KG1 (cell line): ENCODE results near the gene ARHGAP35.
A peak's percentile ranks its signal among the peaks of the same experiment; 100 is the strongest.
"Not testable (repeated sequence)": the region's sequence is repeated elsewhere in the genome, so short reads cannot be mapped to it uniquely, and the experiment has no call there.

Source experiments
- DNase-seq: peaks from one replicate; lab custom pipeline; 2025; lab: John Stamatoyannopoulos, UW

The ARHGAP35 gene

GRCh38 chr19:46860846-46861690 is at the start of gene ARHGAP35:
Gene ARHGAP35, plus strand, starts transcription at chr19:46860997. Its CDS starts 57,679 bp downstream, at chr19:46918676.
- no peak for DNase-seq

GRCh38 chr19:46812977-46813838 is 47.6 kb upstream of the ARHGAP35 start:
- DNase-seq = no peak

GRCh38 chr19:46813839-46814358 is 46.9 kb upstream of the ARHGAP35 start:
- DNase-seq = no peak

- no peak for DNase-seq
Observed at GRCh38 chr19:46815833-46816627, 44.8 kb upstream of the ARHGAP35 start.

- DNase-seq = no peak
Observed at GRCh38 chr19:46818812-46819211, 42.0 kb upstream of the ARHGAP35 start.

- DNase-seq = no peak
Observed at GRCh38 chr19:46821512-46822409, 39.0 kb upstream of the ARHGAP35 start.

- DNase-seq = not testable (repeated sequence)
Observed at GRCh38 chr19:46822410-46822787, 38.4 kb upstream of the ARHGAP35 start.

- DNase-seq = no peak
Observed at GRCh38 chr19:46823049-46823448, 37.7 kb upstream of the ARHGAP35 start.

- DNase-seq = no peak
Observed at GRCh38 chr19:46824890-46825730, 35.7 kb upstream of the ARHGAP35 start.

GRCh38 chr19:46825731-46826055 is 35.1 kb upstream of the ARHGAP35 start:
- DNase-seq = no peak

GRCh38 chr19:46828484-46828883 is 32.3 kb upstream of the ARHGAP35 start:
- DNase-seq = no peak

- DNase-seq = no peak
Observed at GRCh38 chr19:46830864-46831263, 29.9 kb upstream of the ARHGAP35 start.

GRCh38 chr19:46834121-46834520 is 26.7 kb upstream of the ARHGAP35 start:
- DNase-seq = no peak

- DNase-seq = no peak
Observed at GRCh38 chr19:46834984-46835383, 25.8 kb upstream of the ARHGAP35 start.

GRCh38 chr19:46838160-46838559 is 22.6 kb upstream of the ARHGAP35 start:
- no peak for DNase-seq

GRCh38 chr19:46839752-46840497 is 20.9 kb upstream of the ARHGAP35 start:
- DNase-seq = no peak

- peak; percentile 28 for DNase-seq
Observed at GRCh38 chr19:46840498-46840942, 20.3 kb upstream of the ARHGAP35 start.

GRCh38 chr19:46841458-46842083 is 19.2 kb upstream of the ARHGAP35 start:
- no peak for DNase-seq

- DNase-seq = no peak
Observed at GRCh38 chr19:46842791-46843190, 18.0 kb upstream of the ARHGAP35 start.
